Keratinocyte (primary cell): ENCODE measurements around the gene ELMO3. TPM values are rescaled to one million over a fixed set of nuclear protein-coding genes. Genes with fewer than 3 reads are reported as not detected.

Experiments used
- DNase-seq: peaks from one replicate; pipeline ENCODE4 v3.0.0-alpha.2; 2011; ENCODE audit warnings: low read depth, missing footprints, low spot score
- FAIRE-seq: peaks from 2 replicates; lab custom pipeline; 2011; peaks lifted over from hg19 to GRCh38; lab: Jason Lieb, UNC
- H2AFZ ChIP-seq: 2 replicates; pipeline ENCODE4 v1.6.0; 2012; ENCODE audit warnings: low read length, control low read depth, inconsistent platforms; ENCODE audit not compliant: control insufficient read depth
- H3K27ac ChIP-seq: 2 replicates; pipeline ENCODE4 v1.5.1; 2011; ENCODE audit warnings: low read length; ENCODE audit not compliant: control insufficient read depth, insufficient read depth
- H3K27me3 ChIP-seq: 3 replicates; pipeline ENCODE4 v1.6.0; 2011; ENCODE audit warnings: low read length; ENCODE audit not compliant: control insufficient read depth, insufficient read depth; ENCODE audit errors: extremely low read depth
- H3K36me3 ChIP-seq, 2 experiments: 2 replicates in 1 of 2; 3 replicates in 1 of 2; pipeline ENCODE4 v1.5.1; 2011; ENCODE audit warnings: low read length in 2 of 2, mild to moderate bottlenecking in 1 of 2; ENCODE audit not compliant: control insufficient read depth in 2 of 2, insufficient read depth in 2 of 2; ENCODE audit errors: extremely low read depth in 1 of 2
- H3K4me1 ChIP-seq: 3 replicates; pipeline ENCODE4 v1.5.1; 2011; ENCODE audit warnings: low read length; ENCODE audit not compliant: control insufficient read depth, insufficient read depth; ENCODE audit errors: extremely low read depth
- H3K4me2 ChIP-seq: 3 replicates; pipeline ENCODE4 v1.6.0; 2011; ENCODE audit warnings: low read depth, low read length; ENCODE audit not compliant: control insufficient read depth, insufficient read depth; ENCODE audit errors: extremely low read depth
- H3K4me3 ChIP-seq, 3 experiments: fragments of 200-600 bp in 1 of 3; sonication (generic) in 1 of 3; 2 replicates in 2 of 3; 3 replicates in 1 of 3; pipeline ENCODE4 v1.5.1; 2011 to 2016; ENCODE audit warnings: low read length in 3 of 3, mild to moderate bottlenecking in 3 of 3, control low read depth in 2 of 3, inconsistent platforms in 1 of 3, low read depth in 1 of 3, mixed read lengths in 1 of 3, mixed run types in 1 of 3, moderate library complexity in 1 of 3; ENCODE audit not compliant: control insufficient read depth in 2 of 3, insufficient read depth in 2 of 3; ENCODE audit errors: extremely low read depth in 1 of 3
- H3K79me2 ChIP-seq: 2 replicates; pipeline ENCODE4 v1.6.0; 2012; ENCODE audit warnings: low read length; ENCODE audit not compliant: control insufficient read depth, insufficient read depth
- H3K9ac ChIP-seq: 3 replicates; pipeline ENCODE4 v1.6.0; 2011; ENCODE audit warnings: low read length; ENCODE audit not compliant: control insufficient read depth, insufficient read depth; ENCODE audit errors: extremely low read depth
- H3K9me1 ChIP-seq: 3 replicates; pipeline ENCODE4 v1.6.0; 2011; ENCODE audit warnings: low read length; ENCODE audit not compliant: control insufficient read depth, insufficient read depth; ENCODE audit errors: extremely low read depth
- H3K9me3 ChIP-seq: 2 replicates; pipeline ENCODE4 v1.5.1; 2012; ENCODE audit warnings: low read depth, low read length; ENCODE audit not compliant: control insufficient read depth
- H4K20me1 ChIP-seq: 3 replicates; pipeline ENCODE4 v1.6.0; 2011; ENCODE audit warnings: low read length; ENCODE audit not compliant: control insufficient read depth, insufficient read depth; ENCODE audit errors: extremely low read depth
- CTCF ChIP-seq, 3 experiments: IDR thresholded peaks in 1 of 3; conservative IDR thresholded peaks in 1 of 3; optimal IDR thresholded peaks in 1 of 3; 2 replicates in 2 of 3; 3 replicates in 1 of 3; pipeline versions ENCODE3 to v1.5.1; 2011; ENCODE audit warnings: low read length in 3 of 3, mild to moderate bottlenecking in 3 of 3, moderate library complexity in 2 of 3, control low read depth in 1 of 3, inconsistent platforms in 1 of 3; ENCODE audit not compliant: insufficient read depth in 2 of 3; ENCODE audit errors: extremely low read depth in 1 of 3
- EZH2 ChIP-seq: IDR thresholded peaks from one replicate; pipeline ENCODE4 v1.6.1; 2012; ENCODE audit warnings: inconsistent platforms, mild to moderate bottlenecking, low read length, moderate library complexity
- dilution Hi-C: fragments of 300-500 bp; cut with MboI; formaldehyde crosslinking; loops from one replicate; pipeline ENCODE4 v1.7.0; 2020; ENCODE audit warnings: low sequenced_read_pairs; ENCODE audit not compliant: extremely low pct_ligation_motif_present
- polyA plus RNA-seq, 5 experiments: library from polyadenylated mRNA; depleted of rRNA in 3 of 5; stranded (reverse) in 3 of 5; stranded (forward) in 1 of 5; unstranded in 1 of 5; fragments of >200 nt; gene quantifications; 1 replicate in 1 of 5; 2 replicates in 3 of 5; 3 replicates in 1 of 5; pipeline versions ENCODE4 v1.2.1 to v1.2.3, GENCODE V29; 2011 to 2012; ENCODE audit warnings: missing spikeins in 2 of 5, low read depth in 1 of 5, low replicate concordance in 1 of 5

The ELMO3 gene
- polyA plus RNA-seq, 1 donor (not counting 4 experiments of a cell fraction or from before 2014, with no cell fraction given) = 21.0 TPM

GRCh38 chr16:67199808-67200198, 872 bp downstream of the ELMO3 start:
- Histone ChIP-seq H4K20me1 (no peaks in the 10 kb centered on the region), H3K9me1 (peaks cover 2% of the 10 kb centered on the region), H3K9me3 (no peaks in the 10 kb centered on the region), H3K4me2 (peak overlapping the region; percentile 86), H3K4me1 (peaks cover 18% of the 10 kb centered on the region), H3K27me3 (no peaks in the 10 kb centered on the region), H3K4me3 (peak overlapping the region; percentile 54 to 72 (median 70)), H3K9ac (peak overlapping the region; percentile 72), H2AFZ (no peak overlapping the region), H3K79me2 (peaks cover 25% of the 10 kb centered on the region), H3K27ac (no peak overlapping the region), H3K36me3 (peaks cover 37 to 39% of the 10 kb centered on the region in 2 experiments)
- TF ChIP-seq CTCF (optimal IDR thresholded peaks at IDR 0.05 in 1 of 3, IDR thresholded peaks at IDR 0.05 in 1 of 3, conservative IDR thresholded peaks at IDR 0.05 in 1 of 3; ENCODE audit: extremely low read depth in 1 of 3, insufficient read depth in 2 of 3, low read length in 3 of 3) (peak in 2 of 3 experiments; percentile 19 to 61), EZH2 (no peak)
- dilution Hi-C loops = no loop called here
- DNase-seq (no peak), FAIRE-seq (no peak)

- peaks cover 30 to 35% of the 10 kb centered on the region in 2 experiments for H3K36me3 ChIP-seq
- TF ChIP-seq CTCF (optimal IDR thresholded peaks at IDR 0.05 in 1 of 3, IDR thresholded peaks at IDR 0.05 in 1 of 3, conservative IDR thresholded peaks at IDR 0.05 in 1 of 3; ENCODE audit: extremely low read depth in 1 of 3, insufficient read depth in 2 of 3, low read length in 3 of 3) (no peak), EZH2 (no peak)
- peaks cover 18% of the 10 kb centered on the region for H3K4me1 ChIP-seq
- H3K4me2 ChIP-seq = peak overlapping the region; percentile 84
- no peak for FAIRE-seq
- H3K27me3 ChIP-seq = no peaks in the 10 kb centered on the region
- no peaks in the 10 kb centered on the region for H4K20me1 ChIP-seq
- no peak for DNase-seq
- dilution Hi-C loops = no loop called here
- no peak overlapping the region for H2AFZ ChIP-seq
- H3K4me3 ChIP-seq = peak overlapping the region; percentile 54 to 70 (median 62)
- peaks cover 2% of the 10 kb centered on the region for H3K9me1 ChIP-seq
- H3K27ac ChIP-seq = no peak overlapping the region
- H3K79me2 ChIP-seq = peaks cover 20% of the 10 kb centered on the region
- H3K9ac ChIP-seq = peak overlapping the region; percentile 72
- no peaks in the 10 kb centered on the region for H3K9me3 ChIP-seq
Observed at GRCh38 chr16:67200491-67200890, 1.6 kb downstream of the ELMO3 start.
